AG04450 (cell line): ENCODE measurements around the gene HES5. TPM values are rescaled to one million over a fixed set of nuclear protein-coding genes. Genes with fewer than 3 reads are reported as not detected.

Source experiments
- CTCF ChIA-PET: fragments of 300-600, 350-600 bp; formaldehyde crosslinking; extraction: SDS; loops from one replicate; lab custom pipeline; 2022; ENCODE audit warnings: antibody characterized with exemption, inconsistent platforms; lab: Charles Lee
- POLR2A ChIA-PET: fragments of 350-600 bp; formaldehyde crosslinking; extraction: SDS; loops from one replicate; lab custom pipeline; 2021; ENCODE audit warnings: antibody characterized with exemption, inconsistent platforms; lab: Yijun Ruan, JAX
- DNase-seq: peaks from one replicate; pipeline ENCODE4 v3.0.0-alpha.2; 2011; ENCODE audit warnings: low read depth, low spot score
- H3K27ac ChIP-seq: one replicate; pipeline ENCODE4 v1.5.1; 2012; ENCODE audit warnings: low read depth, low read length, control low read depth
- H3K27me3 ChIP-seq: one replicate; pipeline ENCODE4 v1.6.0; 2012; ENCODE audit warnings: low read length; ENCODE audit not compliant: control insufficient read depth, insufficient read depth
- H3K4me3 ChIP-seq: 2 replicates; pipeline ENCODE4 v1.5.1; 2011; ENCODE audit warnings: mild to moderate bottlenecking, low read depth, low read length, control low read depth
- H3K9me3 ChIP-seq: 2 replicates; pipeline ENCODE4 v1.5.1; 2012; ENCODE audit warnings: low read length; ENCODE audit not compliant: control insufficient read depth, insufficient read depth
- polyA plus RNA-seq: library from polyadenylated mRNA; depleted of rRNA; stranded (reverse); fragments of >200 nt; gene quantifications from 2 replicates; pipeline ENCODE4 v1.2.3, GENCODE V29; 2011
- TF ChIP-seq, protein P1 (sequence below): IDR thresholded peaks from 2 replicates; pipeline ENCODE4 v1.5.1; 2011; ENCODE audit warnings: low read depth, low read length, control low read depth, inconsistent platforms

The HES5 gene
- polyA plus RNA-seq, 1 experiment, result not detected

DNA sequence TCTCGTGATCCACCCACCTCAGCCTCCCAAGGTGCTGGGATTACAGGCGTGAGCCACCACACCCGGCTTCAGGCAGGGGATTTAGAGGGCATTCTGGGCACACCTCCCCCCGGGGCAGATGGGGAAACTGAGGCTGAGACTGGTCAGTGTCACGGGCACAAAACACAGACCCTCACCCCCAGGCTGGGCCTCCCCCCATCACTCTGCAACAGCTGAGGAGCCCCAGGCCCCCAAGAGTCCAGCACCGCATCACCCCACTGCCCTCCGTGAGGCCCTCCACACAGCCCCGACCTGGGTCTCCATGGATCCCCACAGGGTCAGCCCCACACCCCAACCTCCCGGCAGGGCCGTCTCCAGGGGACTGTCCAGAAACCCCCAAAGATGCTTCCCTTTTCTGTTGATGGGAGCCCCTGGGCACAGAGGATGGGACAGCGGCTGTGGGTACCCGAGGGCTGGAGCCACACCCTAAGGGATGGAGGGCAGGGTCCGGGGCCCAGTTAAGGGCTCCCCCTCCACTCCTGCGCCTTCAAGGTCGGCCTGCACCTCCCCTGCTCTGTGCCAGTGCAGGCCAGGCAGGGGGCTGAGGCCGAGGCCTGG lies 37.1 kb upstream of the HES5 start:
- DNase-seq, result no peak
- Histone ChIP-seq H3K27ac (no peak overlapping the region), H3K27me3 (peaks cover 35% of the 10 kb centered on the region), H3K9me3 (no peaks in the 10 kb centered on the region; the same call in 1 of the 2 replicates), H3K4me3 (no peak overlapping the region)
- TF ChIP-seq, protein P1, sequence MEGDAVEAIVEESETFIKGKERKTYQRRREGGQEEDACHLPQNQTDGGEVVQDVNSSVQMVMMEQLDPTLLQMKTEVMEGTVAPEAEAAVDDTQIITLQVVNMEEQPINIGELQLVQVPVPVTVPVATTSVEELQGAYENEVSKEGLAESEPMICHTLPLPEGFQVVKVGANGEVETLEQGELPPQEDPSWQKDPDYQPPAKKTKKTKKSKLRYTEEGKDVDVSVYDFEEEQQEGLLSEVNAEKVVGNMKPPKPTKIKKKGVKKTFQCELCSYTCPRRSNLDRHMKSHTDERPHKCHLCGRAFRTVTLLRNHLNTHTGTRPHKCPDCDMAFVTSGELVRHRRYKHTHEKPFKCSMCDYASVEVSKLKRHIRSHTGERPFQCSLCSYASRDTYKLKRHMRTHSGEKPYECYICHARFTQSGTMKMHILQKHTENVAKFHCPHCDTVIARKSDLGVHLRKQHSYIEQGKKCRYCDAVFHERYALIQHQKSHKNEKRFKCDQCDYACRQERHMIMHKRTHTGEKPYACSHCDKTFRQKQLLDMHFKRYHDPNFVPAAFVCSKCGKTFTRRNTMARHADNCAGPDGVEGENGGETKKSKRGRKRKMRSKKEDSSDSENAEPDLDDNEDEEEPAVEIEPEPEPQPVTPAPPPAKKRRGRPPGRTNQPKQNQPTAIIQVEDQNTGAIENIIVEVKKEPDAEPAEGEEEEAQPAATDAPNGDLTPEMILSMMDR, result no peak
- POLR2A ChIA-PET, result no interaction called here
- CTCF ChIA-PET, result no interaction called here

DNA sequence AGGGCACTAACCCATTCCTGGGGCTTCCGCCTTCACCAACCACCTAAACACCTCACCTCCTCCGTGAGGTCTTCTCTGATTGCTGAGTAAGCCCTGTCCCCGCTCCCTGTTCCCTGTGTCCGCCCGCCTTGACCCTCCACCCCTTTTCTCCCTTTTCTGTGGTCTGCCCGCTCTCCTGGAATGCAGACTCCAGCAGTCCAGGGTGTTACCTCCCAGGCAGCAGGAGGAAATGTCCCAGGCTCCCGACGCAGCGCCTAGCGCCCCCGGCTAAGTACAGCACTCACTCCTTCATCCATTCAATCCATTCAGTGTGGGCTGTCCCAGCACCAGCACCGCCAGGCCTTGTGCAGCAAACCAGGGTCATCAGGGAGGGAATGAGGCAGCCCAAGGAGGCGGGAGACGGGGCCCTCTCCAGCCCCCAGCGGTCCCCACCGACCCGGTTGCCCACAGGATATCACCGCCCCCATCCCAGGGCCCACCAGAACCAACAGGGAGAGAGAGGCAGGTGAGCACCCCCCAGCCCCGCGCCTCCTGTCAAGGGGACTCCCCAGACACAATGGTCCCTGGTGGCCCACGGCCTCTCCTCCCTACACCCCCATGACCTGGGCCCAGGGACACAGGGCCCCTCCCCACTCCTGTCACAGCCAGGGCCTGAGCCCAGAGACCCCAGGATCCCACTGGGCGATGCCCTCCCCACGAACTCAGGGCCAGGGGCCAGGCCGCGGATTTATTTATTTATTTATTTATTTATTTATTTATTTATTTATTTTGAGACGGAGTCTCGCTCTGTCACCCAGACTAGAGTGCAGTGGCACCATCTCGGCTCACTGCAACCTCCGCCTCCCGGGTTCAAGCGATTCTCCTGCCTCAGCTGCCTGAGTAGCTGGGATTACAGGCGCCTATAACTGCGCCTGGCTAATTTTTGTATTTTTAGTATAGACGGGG lies 36.3 kb upstream of the HES5 start:
- TF ChIP-seq, protein P1, result no peak
- POLR2A ChIA-PET, result no interaction called here
- Histone ChIP-seq H3K27ac (no peak overlapping the region), H3K9me3 (no peaks in the 10 kb centered on the region; the same call in 1 of the 2 replicates), H3K27me3 (peaks cover 31% of the 10 kb centered on the region), H3K4me3 (no peak overlapping the region)
- DNase-seq, result no peak
- CTCF ChIA-PET, result no interaction called here

DNA sequence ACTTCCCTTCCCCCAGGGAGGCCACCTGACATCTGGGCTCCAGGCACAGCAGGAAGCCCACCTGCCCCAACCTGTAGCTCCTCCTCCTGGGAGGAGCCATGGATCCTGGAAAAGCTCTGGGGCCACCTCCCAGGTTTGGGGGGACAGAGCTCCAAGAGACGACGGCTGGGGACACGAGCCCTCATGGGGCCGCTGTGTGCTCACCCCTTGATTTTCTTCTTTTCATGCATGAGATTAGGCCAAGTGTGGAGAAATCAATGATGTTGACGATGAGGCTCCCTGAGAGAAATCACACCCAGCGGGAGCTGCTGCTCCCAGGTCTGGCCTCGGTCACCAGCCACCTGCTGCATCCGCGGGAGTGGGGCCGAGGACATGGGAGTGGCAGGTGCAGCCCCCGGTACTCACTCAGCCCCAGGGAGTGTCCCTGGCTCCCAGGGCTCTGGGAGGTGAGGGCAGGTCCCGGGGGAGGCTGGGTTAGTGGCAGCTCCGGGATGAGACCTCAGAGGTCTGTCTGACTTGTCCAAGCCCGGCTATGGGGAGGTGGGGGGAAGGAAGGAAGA lies 34.8 kb upstream of the HES5 start:
- POLR2A ChIA-PET, result no interaction called here

DNA sequence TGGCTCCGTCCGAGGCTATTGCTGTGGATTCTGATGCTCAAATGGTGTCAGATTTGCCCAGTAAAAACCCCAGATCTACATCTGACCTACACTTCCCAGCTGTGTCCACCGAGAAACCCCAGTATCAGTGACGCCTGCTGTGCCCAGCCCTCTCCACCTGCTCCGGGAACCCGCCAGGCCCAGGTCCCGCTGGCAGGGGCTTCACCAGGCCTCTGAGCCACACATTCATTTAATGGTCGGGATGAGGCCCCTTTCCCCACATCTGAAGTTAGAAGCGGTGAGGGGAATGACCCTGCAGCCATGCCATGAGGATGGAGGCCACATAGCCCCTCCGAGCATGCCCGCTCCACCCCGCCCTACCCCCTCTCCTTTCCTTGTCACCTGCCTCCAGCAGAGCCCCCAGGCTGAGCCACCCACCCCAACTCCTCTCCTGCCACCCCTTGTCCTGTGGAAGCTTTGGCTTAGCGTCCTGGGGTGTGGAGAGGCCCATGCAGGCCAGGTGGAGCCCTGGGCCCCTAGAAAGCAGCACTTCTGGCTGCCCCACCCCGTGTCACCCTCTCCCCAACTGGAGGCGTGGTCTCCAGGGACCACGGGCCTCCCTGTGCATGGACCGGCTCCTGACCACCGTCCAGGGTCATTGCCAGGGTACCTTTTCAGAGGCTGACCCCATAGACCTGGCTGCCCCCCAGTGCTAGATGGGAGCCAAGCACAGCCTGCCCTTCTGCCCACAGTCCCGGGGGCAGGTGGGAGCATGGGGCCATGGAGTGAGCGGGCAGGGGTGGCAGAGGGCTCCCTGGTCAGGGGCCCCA lies 34.1 kb upstream of the HES5 start:
- ChIA-PET CTCF (interaction anchor here (1.5 kb wide), 1 partner anchor 16 kb away, joined by 3 read pairs; no protein-coding TSS in a partner anchor), POLR2A (no interaction called here)
- no peak for DNase-seq
- peaks cover 28% of the 10 kb centered on the region for H3K27me3 ChIP-seq
- H3K9me3 ChIP-seq, result no peaks in the 10 kb centered on the region; the same call in 1 of the 2 replicates
- no peak overlapping the region for H3K4me3 ChIP-seq
- TF ChIP-seq, protein P1, result no peak
- H3K27ac ChIP-seq, result no peak overlapping the region

More for the DNA sequence above, 34.8 kb upstream of the HES5 start:
- CTCF ChIA-PET, result interaction anchor here (1.5 kb wide), 1 partner anchor 16 kb away, joined by 3 read pairs; no protein-coding TSS in a partner anchor
- Histone ChIP-seq H3K4me3 (no peak overlapping the region), H3K27ac (no peak overlapping the region), H3K9me3 (no peaks in the 10 kb centered on the region; the same call in 1 of the 2 replicates), H3K27me3 (peaks cover 28% of the 10 kb centered on the region)
- TF ChIP-seq, protein P1, result no peak
- no peak for DNase-seq
